ENCODE measurements around the gene PGM1. TPM values are rescaled to one million over a fixed set of nuclear protein-coding genes. Genes with fewer than 3 reads are reported as not detected.

Gene PGM1
- total and polyA plus RNA-seq, 2 of the 13 experiments (the other 11 are each of a cell fraction or from before 2014, with no cell fraction given), result 51.6 to 105 TPM

DNA sequence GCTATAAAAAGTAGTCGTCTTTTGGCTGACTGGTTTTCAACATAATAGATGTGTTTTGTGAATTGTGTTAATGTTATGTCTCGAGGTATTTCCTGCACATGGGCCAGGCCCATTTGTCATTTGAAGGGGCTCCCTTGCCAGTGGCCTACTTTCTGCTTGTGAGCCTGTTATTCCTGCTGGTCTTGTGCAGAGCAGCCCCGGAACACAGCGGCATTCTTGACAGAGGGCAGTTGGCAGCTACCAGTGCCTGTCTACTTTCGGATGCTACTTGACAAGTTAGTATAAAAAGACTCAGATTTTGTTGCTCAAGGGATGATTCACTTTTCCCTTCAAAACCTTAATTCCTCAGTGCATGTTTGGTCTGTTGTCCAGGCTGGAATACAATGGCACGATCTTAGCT lies 28.5 kb downstream of the PGM1 start (continued):
- no peak for TF ChIP-seq ZNF407 (CRISPR knock-in tag; IDR thresholded peaks at IDR 0.05; ENCODE audit: not compliant biosample characterization)
- no peak for TF ChIP-seq ATF6 (CRISPR knock-in tag; conservative IDR thresholded peaks at IDR 0.05)

Data from HepG2 (cell line).